Mesothelial cell of epicardium (in vitro differentiated cells): ENCODE results near the gene BNIP2. TPM values are rescaled to one million over a fixed set of nuclear protein-coding genes. Genes with fewer than 3 reads are reported as not detected.

ENCODE experiments used
- DNase-seq, 2 experiments: peaks; one replicate each; pipeline ENCODE4 v3.0.0; 2021; ENCODE audit warnings: low spot score in 2 of 2; ENCODE audit not compliant: unreplicated experiment in 2 of 2
- H3K27ac Mint-ChIP-seq: 2 replicates; pipeline ENCODE4 v1.8.0; 2021; ENCODE audit warnings: mixed read lengths
- H3K27me3 Mint-ChIP-seq: 2 replicates; pipeline ENCODE4 v1.8.0; 2021; ENCODE audit warnings: low read depth, mixed read lengths
- H3K36me3 Mint-ChIP-seq: 2 replicates; pipeline ENCODE4 v1.8.0; 2021; ENCODE audit warnings: mixed read lengths
- H3K4me1 Mint-ChIP-seq: 2 replicates; pipeline ENCODE4 v1.8.0; 2021; ENCODE audit warnings: mixed read lengths
- H3K4me3 Mint-ChIP-seq: 2 replicates; pipeline ENCODE4 v1.8.0; 2021; ENCODE audit warnings: mild to moderate bottlenecking, moderate library complexity, mixed read lengths
- H3K9me3 Mint-ChIP-seq: 2 replicates; pipeline ENCODE4 v1.8.0; 2021; ENCODE audit warnings: mixed read lengths
- total RNA-seq: library from RNA; stranded (reverse); gene quantifications from 3 replicates; pipeline ENCODE4 v1.2.1, GENCODE V29; 2021
- TF ChIP-seq, protein P1 (sequence below): fragments of 200-600 bp; sonication (generic); IDR thresholded peaks from one replicate; pipeline ENCODE4 v1.5.0; 2021; ENCODE audit warnings: antibody characterized with exemption; ENCODE audit not compliant: unreplicated experiment

The BNIP2 gene
- total RNA-seq, 1 donor from 2014 or later = 69.6 TPM

- peak overlapping the region; percentile 96 for H3K4me3 Mint-ChIP-seq
- DNase-seq = no peak
- TF ChIP-seq, protein P1, sequence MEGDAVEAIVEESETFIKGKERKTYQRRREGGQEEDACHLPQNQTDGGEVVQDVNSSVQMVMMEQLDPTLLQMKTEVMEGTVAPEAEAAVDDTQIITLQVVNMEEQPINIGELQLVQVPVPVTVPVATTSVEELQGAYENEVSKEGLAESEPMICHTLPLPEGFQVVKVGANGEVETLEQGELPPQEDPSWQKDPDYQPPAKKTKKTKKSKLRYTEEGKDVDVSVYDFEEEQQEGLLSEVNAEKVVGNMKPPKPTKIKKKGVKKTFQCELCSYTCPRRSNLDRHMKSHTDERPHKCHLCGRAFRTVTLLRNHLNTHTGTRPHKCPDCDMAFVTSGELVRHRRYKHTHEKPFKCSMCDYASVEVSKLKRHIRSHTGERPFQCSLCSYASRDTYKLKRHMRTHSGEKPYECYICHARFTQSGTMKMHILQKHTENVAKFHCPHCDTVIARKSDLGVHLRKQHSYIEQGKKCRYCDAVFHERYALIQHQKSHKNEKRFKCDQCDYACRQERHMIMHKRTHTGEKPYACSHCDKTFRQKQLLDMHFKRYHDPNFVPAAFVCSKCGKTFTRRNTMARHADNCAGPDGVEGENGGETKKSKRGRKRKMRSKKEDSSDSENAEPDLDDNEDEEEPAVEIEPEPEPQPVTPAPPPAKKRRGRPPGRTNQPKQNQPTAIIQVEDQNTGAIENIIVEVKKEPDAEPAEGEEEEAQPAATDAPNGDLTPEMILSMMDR = no peak
- peaks cover 9% of the 10 kb centered on the region for H3K36me3 Mint-ChIP-seq
- no peaks in the 10 kb centered on the region for H3K9me3 Mint-ChIP-seq
- H3K4me1 Mint-ChIP-seq = peaks cover 25% of the 10 kb centered on the region
- no peaks in the 10 kb centered on the region for H3K27me3 Mint-ChIP-seq
- H3K27ac Mint-ChIP-seq = peak overlapping the region; percentile 98
Measured at GRCh38 chr15:59687836-59688235, 1.3 kb downstream of the BNIP2 start.

GRCh38 chr15:59686389-59686788, 2.7 kb downstream of the BNIP2 start:
- H3K36me3 Mint-ChIP-seq = peaks cover 14% of the 10 kb centered on the region
- H3K9me3 Mint-ChIP-seq = no peaks in the 10 kb centered on the region
- TF ChIP-seq, protein P1 = no peak
- H3K4me1 Mint-ChIP-seq = peaks cover 25% of the 10 kb centered on the region
- H3K27me3 Mint-ChIP-seq = no peaks in the 10 kb centered on the region
- H3K4me3 Mint-ChIP-seq = peak overlapping the region; percentile 13
- no peak for DNase-seq
- H3K27ac Mint-ChIP-seq = peak overlapping the region; percentile 25

DNA sequence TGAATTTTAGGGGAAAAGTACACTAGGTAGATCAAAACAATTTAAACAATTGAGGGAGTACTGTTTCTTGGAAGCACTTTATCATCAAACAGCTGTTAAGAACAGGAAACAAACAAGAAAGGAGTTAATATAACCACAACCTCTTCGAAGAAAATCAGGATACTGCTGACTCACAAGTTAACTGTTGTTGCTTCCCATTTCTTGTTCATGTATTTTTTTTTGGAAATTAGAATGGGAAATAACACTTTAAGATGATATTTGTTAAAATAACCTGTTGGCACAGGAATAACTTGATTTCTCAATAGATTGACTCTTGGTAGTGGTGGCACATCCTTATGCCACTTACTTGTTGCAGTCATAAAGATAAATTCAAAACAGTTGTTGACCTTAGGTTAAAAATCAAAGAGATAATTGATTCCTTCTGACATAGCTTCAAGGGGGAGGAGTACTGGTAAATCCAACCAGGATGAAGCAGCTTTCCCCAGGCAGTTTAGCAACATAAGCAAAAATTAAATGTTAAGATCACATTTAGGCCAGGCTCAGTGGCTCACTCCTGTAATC, 3.3 kb downstream of the BNIP2 start:
- no peak for DNase-seq
- Mint-ChIP-seq H3K27me3 (no peaks in the 10 kb centered on the region), H3K9me3 (no peaks in the 10 kb centered on the region), H3K4me1 (peaks cover 25% of the 10 kb centered on the region), H3K4me3 (no peak overlapping the region), H3K27ac (peak overlapping the region; percentile 25), H3K36me3 (peaks cover 16% of the 10 kb centered on the region)
- TF ChIP-seq, protein P1 = no peak

- Mint-ChIP-seq H3K9me3 (no peaks in the 10 kb centered on the region), H3K27ac (no peak overlapping the region), H3K4me1 (peaks cover 5% of the 10 kb centered on the region), H3K27me3 (no peaks in the 10 kb centered on the region), H3K36me3 (peaks cover 39% of the 10 kb centered on the region), H3K4me3 (no peak overlapping the region)
- DNase-seq = no peak
- TF ChIP-seq, protein P1 = no peak
Measured at GRCh38 chr15:59680870-59681269, 8.2 kb downstream of the BNIP2 start.

- Mint-ChIP-seq H3K27ac (no peak overlapping the region), H3K4me1 (no peaks in the 10 kb centered on the region), H3K36me3 (peaks cover 42% of the 10 kb centered on the region), H3K4me3 (no peak overlapping the region), H3K27me3 (no peaks in the 10 kb centered on the region), H3K9me3 (no peaks in the 10 kb centered on the region)
- no peak for DNase-seq
- TF ChIP-seq, protein P1 = no peak
Measured at GRCh38 chr15:59680346-59680745, 8.8 kb downstream of the BNIP2 start.

GRCh38 chr15:59678620-59679019, 10.5 kb downstream of the BNIP2 start:
- TF ChIP-seq, protein P1 = no peak
- H3K27me3 Mint-ChIP-seq = no peaks in the 10 kb centered on the region
- DNase-seq = no peak
- no peak overlapping the region for H3K27ac Mint-ChIP-seq
- no peak overlapping the region for H3K4me3 Mint-ChIP-seq
- peaks cover 46% of the 10 kb centered on the region for H3K36me3 Mint-ChIP-seq
- no peaks in the 10 kb centered on the region for H3K9me3 Mint-ChIP-seq
- no peaks in the 10 kb centered on the region for H3K4me1 Mint-ChIP-seq
